ENCODE measurements around the gene PPP1R26. TPM values are rescaled to one million over a fixed set of nuclear protein-coding genes. Genes with fewer than 3 reads are reported as not detected.

The PPP1R26 gene
- total and polyA plus RNA-seq, 12 donors: 3.3 to 34.8 (median 15.8) TPM

GRCh38 chr9:135490166-135490870 lies 10.7 kb downstream of the PPP1R26 start:
- intact Hi-C loops (cut with DNase I): no loop called here
- no peak for DNase-seq
- 91 to 94% (median 91%) methylated on average over 16 of the region's 16 CpGs for WGBS, 4 donors
- no peak overlapping the region for H3K4me3 ChIP-seq
- TF ChIP-seq CTCF (IDR thresholded peaks at IDR 0.05): no peak
- no peak for TF ChIP-seq POLR2A (IDR thresholded peaks at IDR 0.05)
- no peaks in the 10 kb centered on the region for H3K4me1 ChIP-seq (replicated peaks in 1 of 2)
- H3K27me3 ChIP-seq: no peaks in the 10 kb centered on the region
- no peaks in the 10 kb centered on the region for H3K9me3 ChIP-seq (replicated peaks in 1 of 3)
- H3K36me3 ChIP-seq (replicated peaks in 1 of 2): peaks cover 0 to 23% of the 10 kb centered on the region in 2 donors
- no peak overlapping the region for H3K27ac ChIP-seq

- no peak overlapping the region for H3K4me3 ChIP-seq
- 81 to 88% (median 86%) methylated on average over 18 of the region's 18 CpGs for WGBS, 4 donors
- H3K4me1 ChIP-seq (replicated peaks in 1 of 2): no peaks in the 10 kb centered on the region
- H3K36me3 ChIP-seq (replicated peaks in 1 of 2): peaks cover 0 to 16% of the 10 kb centered on the region in 2 donors
- H3K9me3 ChIP-seq (replicated peaks in 1 of 3): no peaks in the 10 kb centered on the region
- no peaks in the 10 kb centered on the region for H3K27me3 ChIP-seq
- intact Hi-C loops (cut with DNase I): no loop called here
- TF ChIP-seq POLR2A (IDR thresholded peaks at IDR 0.05) (no peak), CTCF (IDR thresholded peaks at IDR 0.05) (no peak)
- DNase-seq: no peak
- H3K27ac ChIP-seq: no peak overlapping the region
These were observed 11.4 kb downstream of the PPP1R26 start for GRCh38 chr9:135490980-135491464.

GRCh38 chr9:135491764-135492163 lies 12.2 kb downstream of the PPP1R26 start:
- TF ChIP-seq CTCF (IDR thresholded peaks at IDR 0.05): no peak
- intact Hi-C loops (cut with DNase I): no loop called here
- H3K9me3 ChIP-seq (replicated peaks in 1 of 3): no peaks in the 10 kb centered on the region
- DNase-seq: no peak
- H3K27me3 ChIP-seq: no peaks in the 10 kb centered on the region
- no peak overlapping the region for H3K27ac ChIP-seq
- H3K36me3 ChIP-seq (replicated peaks in 1 of 2): peaks cover 0 to 9% of the 10 kb centered on the region in 2 donors
- no peaks in the 10 kb centered on the region for H3K4me1 ChIP-seq (replicated peaks in 1 of 2)
- 80 to 87% (median 84%) methylated on average over 4 of the region's 4 CpGs for WGBS, 4 donors
- no peak overlapping the region for H3K4me3 ChIP-seq

GRCh38 chr9:135492886-135493669 lies 13.5 kb downstream of the PPP1R26 start:
- 92 to 97% (median 95%) methylated on average over 18 to 27 of the region's 27 CpGs for WGBS, 4 donors
- H3K4me3 ChIP-seq: no peak overlapping the region
- H3K9me3 ChIP-seq (replicated peaks in 1 of 3): no peaks in the 10 kb centered on the region
- peaks cover 0 to 6% of the 10 kb centered on the region in 2 donors for H3K36me3 ChIP-seq (replicated peaks in 1 of 2)
- no peak overlapping the region for H3K27ac ChIP-seq
- no peaks in the 10 kb centered on the region for H3K4me1 ChIP-seq (replicated peaks in 1 of 2)
- intact Hi-C loops (cut with DNase I): no loop called here
- DNase-seq: no peak
- no peaks in the 10 kb centered on the region for H3K27me3 ChIP-seq
- no peak for TF ChIP-seq CTCF (IDR thresholded peaks at IDR 0.05)
- TF ChIP-seq POLR2A (IDR thresholded peaks at IDR 0.05): no peak
